Ascending aorta (tissue), 2 donors: Measurements from ENCODE around the gene ALOXE3. TPM values are rescaled to one million over a fixed set of nuclear protein-coding genes. Genes with fewer than 3 reads are reported as not detected.

Source experiments
- DNase-seq, 2 donors: peaks; one replicate each; pipeline ENCODE4 v3.0.0-alpha.2; 2019; ENCODE audit warnings: low spot score in 2 of 2
- H3K27ac ChIP-seq, 2 donors: fragments of 200-600 bp; sonication (generic); one replicate each; pipeline ENCODE4 v1.5.1; 2016 to 2017; ENCODE audit warnings: mild to moderate bottlenecking in 1 of 2
- H3K27me3 ChIP-seq: fragments of 200-600 bp; sonication (generic); one replicate; pipeline ENCODE4 v1.5.1; 2017
- H3K36me3 ChIP-seq, 2 donors: fragments of 200-600 bp; sonication (generic); one replicate each; pipeline ENCODE4 v1.5.1; 2016
- H3K4me1 ChIP-seq, 2 donors: fragments of 200-600 bp; sonication (generic); one replicate each; pipeline ENCODE4 v1.5.1; 2016 to 2017; ENCODE audit warnings: mild to moderate bottlenecking in 1 of 2
- H3K4me3 ChIP-seq, 2 donors: fragments of 200-600 bp; sonication (generic); one replicate each; pipeline ENCODE4 v1.5.1; 2016 to 2017; ENCODE audit warnings: mild to moderate bottlenecking in 1 of 2
- H3K9me3 ChIP-seq, 2 donors: fragments of 200-600 bp; sonication (generic); one replicate each; pipeline ENCODE4 v1.5.1; 2016
- CTCF ChIP-seq, 3 experiments: fragments of 200-600 bp in 2 of 3; fragments of 450-650 bp in 1 of 3; sonication (generic) in 2 of 3; IDR thresholded peaks; one replicate each; pipeline ENCODE4 v1.5.1; 2016 to 2019; ENCODE audit warnings: antibody characterized with exemption in 3 of 3, mild to moderate bottlenecking in 1 of 3, moderate library complexity in 1 of 3
- intact Hi-C: fragments of 100-400 bp; cut with DNase I; formaldehyde crosslinking; loops from one replicate; pipeline ENCODE4 v1.15.1; 2023
- total RNA-seq: library from RNA; depleted of rRNA; stranded (reverse); fragments of >200 nt; gene quantifications from one replicate; pipeline ENCODE4 v1.1.0, GENCODE V29; 2016

The ALOXE3 gene
- total RNA-seq, 1 donor from 2014 or later, result not detected

GRCh38 chr17:8162997-8163977, 45.0 kb upstream of the ALOXE3 start:
- no peaks in the 10 kb centered on the region for H3K27me3 ChIP-seq
- TF ChIP-seq CTCF (IDR thresholded peaks at IDR 0.05), result no peak
- peak overlapping the region; percentile 99 to 100 for H3K27ac ChIP-seq
- H3K4me3 ChIP-seq, result peak overlapping the region; percentile 91 to 100
- no peaks in the 10 kb centered on the region for H3K9me3 ChIP-seq
- peaks cover 21 to 33% of the 10 kb centered on the region in 2 donors for H3K4me1 ChIP-seq
- intact Hi-C loops, result loop anchor here (2.0 kb wide), 1 partner anchor 24 kb away; no protein-coding TSS in a partner anchor
- DNase-seq, result no peak
- peaks cover 15 to 18% of the 10 kb centered on the region in 2 donors for H3K36me3 ChIP-seq

GRCh38 chr17:8162233-8162996, 44.1 kb upstream of the ALOXE3 start, which contains the start of gene VAMP2:
VAMP2 (minus strand) TSS chr17:8162948; CDS start chr17:8162879, 69 bp downstream.
- intact Hi-C loops, result loop anchor here (2.0 kb wide), 1 partner anchor 24 kb away; no protein-coding TSS in a partner anchor
- Histone ChIP-seq H3K27me3 (no peaks in the 10 kb centered on the region), H3K36me3 (peaks cover 15 to 23% of the 10 kb centered on the region in 2 donors), H3K27ac (peak within 1 kb of the TSS; percentile 99 to 100), H3K4me3 (peak within 1 kb of the TSS; percentile 91 to 100), H3K9me3 (no peaks in the 10 kb centered on the region), H3K4me1 (peaks cover 21 to 42% of the 10 kb centered on the region in 2 donors)
- no peak for TF ChIP-seq CTCF (IDR thresholded peaks at IDR 0.05)
- DNase-seq, result peak in 1 of 2 donors; percentile 92

- Histone ChIP-seq H3K36me3 (peaks cover 15 to 23% of the 10 kb centered on the region in 2 donors), H3K9me3 (no peaks in the 10 kb centered on the region), H3K27ac (peak overlapping the region; percentile 99 to 100), H3K4me1 (peaks cover 21 to 47% of the 10 kb centered on the region in 2 donors), H3K27me3 (no peaks in the 10 kb centered on the region), H3K4me3 (peak overlapping the region; percentile 91 to 100)
- no peak for DNase-seq
- intact Hi-C loops, result loop anchor here (2.0 kb wide), 1 partner anchor 25 kb away; no protein-coding TSS in a partner anchor
- no peak for TF ChIP-seq CTCF (IDR thresholded peaks at IDR 0.05)
Observed at GRCh38 chr17:8161289-8162232, 43.2 kb upstream of the ALOXE3 start.

GRCh38 chr17:8160741-8161221, 42.5 kb upstream of the ALOXE3 start:
- no peaks in the 10 kb centered on the region for H3K27me3 ChIP-seq
- peak overlapping the region in 1 of 2 donors; percentile 100 for H3K4me3 ChIP-seq
- intact Hi-C loops, result loop anchor here (1.0 kb wide), 1 partner anchor 22 kb away; no protein-coding TSS in a partner anchor
- no peak for TF ChIP-seq CTCF (IDR thresholded peaks at IDR 0.05)
- peaks cover 17 to 23% of the 10 kb centered on the region in 2 donors for H3K36me3 ChIP-seq
- no peaks in the 10 kb centered on the region for H3K9me3 ChIP-seq
- H3K27ac ChIP-seq, result peak overlapping the region; percentile 99 to 100
- H3K4me1 ChIP-seq, result peaks cover 21 to 47% of the 10 kb centered on the region in 2 donors
- no peak for DNase-seq
